HCT116 (cell line): ENCODE results near the gene HARS2. TPM values are rescaled to one million over a fixed set of nuclear protein-coding genes. Genes with fewer than 3 reads are reported as not detected.
"Not testable (repeated sequence)": the region's sequence is repeated elsewhere in the genome, so short reads cannot be mapped to it uniquely, and the experiment has no call there.

Source experiments
- ATAC-seq: fragments of 200-7000 bp; cut with Tn5 transposase; 2 replicates; pipeline ENCODE4 v1.9.1; 2020; ENCODE audit warnings: mild to moderate bottlenecking, moderate library complexity
- BruUV-seq: library from RNA; stranded (reverse); fragments of 400-500 nt; replicated peaks from 2 replicates; lab custom pipeline; 2021; lab: Mats Ljungman, UMichigan
- CTCF ChIA-PET: fragments of 300-600 bp; sonication (Branson Sonifier 250); formaldehyde crosslinking; loops from one replicate; lab custom pipeline; 2021; ENCODE audit warnings: antibody characterized with exemption; lab: Charles Lee
- POLR2A ChIA-PET: fragments of 300-600, 350-600 bp; sonication (Branson Sonifier 250); formaldehyde crosslinking; loops from one replicate; lab custom pipeline; 2021; ENCODE audit warnings: antibody characterized with exemption; lab: Charles Lee
- RAD21 ChIA-PET, 2 experiments: fragments of 300-600 bp; sonication (Branson Sonifier 250); formaldehyde crosslinking; loops; one replicate each; lab custom pipeline; 2023; ENCODE audit warnings: low total read pairs in 2 of 2; ENCODE audit not compliant: uncharacterized antibody in 2 of 2, unreplicated experiment in 2 of 2, low non-redundant PET in 1 of 2; lab: Charles Lee
- DNase-seq: peaks from one replicate; pipeline ENCODE4 v3.0.0-alpha.2; 2010; ENCODE audit warnings: low read depth, low spot score
- H2AFZ ChIP-seq: fragments of 200-600 bp; shearing (Covaris generic), sonication (generic); 2 replicates; pipeline ENCODE4 v1.6.1; 2017; ENCODE audit warnings: low read depth, mixed run types, mixed read lengths, antibody characterized with exemption, low read length; ENCODE audit not compliant: poor library complexity, severe bottlenecking
- H3K27ac ChIP-seq: 2 replicates; pipeline ENCODE4 v1.5.1; 2012; ENCODE audit warnings: low read depth, low read length
- H3K27me3 ChIP-seq: fragments of 200-600 bp; sonication (generic); 2 replicates; pipeline ENCODE4 v1.6.1; 2016; ENCODE audit warnings: mixed run types, low read length, mixed read lengths; ENCODE audit not compliant: insufficient read depth
- H3K36me3 ChIP-seq, 2 experiments: fragments of 200-500 bp in 1 of 2; fragments of 200-600 bp in 1 of 2; sonication (Bioruptor generic) in 1 of 2; sonication (generic) in 1 of 2; 2 replicates each; pipeline versions ENCODE4 v1.5.1 to v1.6.1; 2014 to 2016; ENCODE audit warnings: low read length in 2 of 2, inconsistent platforms in 1 of 2, mixed read lengths in 1 of 2, mixed run types in 1 of 2; ENCODE audit not compliant: insufficient read depth in 2 of 2, control insufficient read depth in 1 of 2
- H3K4me1 ChIP-seq, 2 experiments: fragments of 200-600 bp in 1 of 2; sonication (generic) in 1 of 2; 2 replicates each; pipeline versions ENCODE4 v1.5.1 to v1.6.1; 2012 to 2017; ENCODE audit warnings: low read length in 2 of 2, inconsistent platforms in 1 of 2, mild to moderate bottlenecking in 1 of 2, mixed read lengths in 1 of 2, mixed run types in 1 of 2, moderate library complexity in 1 of 2; ENCODE audit not compliant: insufficient read depth in 2 of 2, control insufficient read depth in 1 of 2
- H3K4me2 ChIP-seq: fragments of 200-600 bp; sonication (generic); 2 replicates; pipeline ENCODE4 v1.6.1; 2017; ENCODE audit warnings: mixed run types, low read length, mixed read lengths
- H3K4me3 ChIP-seq, 2 experiments: fragments of 200-600 bp in 1 of 2; sonication (generic) in 1 of 2; replicated peaks in 1 of 2; 2 replicates each; pipeline ENCODE4 v1.5.1; 2011 to 2016; ENCODE audit warnings: low read length in 2 of 2, control low read depth in 1 of 2, low read depth in 1 of 2, mild to moderate bottlenecking in 1 of 2, mixed read lengths in 1 of 2, mixed run types in 1 of 2
- H3K79me2 ChIP-seq: fragments of 200-600 bp; sonication (generic); 2 replicates; pipeline ENCODE4 v1.6.1; 2017; ENCODE audit warnings: mild to moderate bottlenecking, mixed run types, low read length, moderate library complexity, mixed read lengths; ENCODE audit not compliant: insufficient read depth
- H3K9ac ChIP-seq: fragments of 200-600 bp; sonication (generic); 2 replicates; pipeline ENCODE4 v1.6.1; 2016; ENCODE audit warnings: low read length, mixed read lengths
- H3K9me2 ChIP-seq: fragments of 200-600 bp; sonication (generic), shearing (Covaris generic); 2 replicates; pipeline ENCODE4 v1.6.1; 2017; ENCODE audit warnings: mixed run types, mild to moderate bottlenecking, moderate library complexity; ENCODE audit not compliant: insufficient read depth
- H3K9me3 ChIP-seq, 2 experiments: fragments of 200-500 bp in 1 of 2; fragments of 200-600 bp in 1 of 2; sonication (Bioruptor generic) in 1 of 2; sonication (generic) in 1 of 2; 2 replicates each; pipeline ENCODE4 v1.6.1; 2014 to 2017; ENCODE audit warnings: low read length in 2 of 2, mixed read lengths in 2 of 2, inconsistent platforms in 1 of 2, low read depth in 1 of 2, mild to moderate bottlenecking in 1 of 2, mixed run types in 1 of 2, moderate library complexity in 1 of 2; ENCODE audit not compliant: control insufficient read depth in 1 of 2, insufficient read depth in 1 of 2
- H4K20me1 ChIP-seq: fragments of 200-600 bp; sonication (generic), shearing (Covaris generic); 2 replicates; pipeline ENCODE4 v1.6.1; 2017; ENCODE audit warnings: mixed run types, mild to moderate bottlenecking, moderate library complexity; ENCODE audit not compliant: insufficient read depth
- CBX3 ChIP-seq: IDR thresholded peaks from 2 replicates; pipeline ENCODE4 v1.6.1; 2012; ENCODE audit warnings: low read depth
- CEBPB ChIP-seq: IDR thresholded peaks from 2 replicates; pipeline ENCODE4 v1.6.1; 2012; ENCODE audit warnings: low read depth
- CTCF ChIP-seq, 3 experiments: fragments of 200-600 bp in 1 of 3; sonication (generic) in 1 of 3; IDR thresholded peaks in 2 of 3; conservative IDR thresholded peaks in 1 of 3; 2 replicates each; pipeline ENCODE4 v1.5.1; 2012 to 2017; ENCODE audit warnings: low read depth in 2 of 3, low read length in 2 of 3, antibody characterized with exemption in 1 of 3, borderline replicate concordance in 1 of 3, control low read depth in 1 of 3, mild to moderate bottlenecking in 1 of 3, mixed read lengths in 1 of 3, mixed run types in 1 of 3, moderate library complexity in 1 of 3; ENCODE audit not compliant: insufficient read depth in 1 of 3
- ELF1 ChIP-seq: IDR thresholded peaks from 2 replicates; pipeline ENCODE4 v1.6.1; 2012; ENCODE audit warnings: low read depth, borderline replicate concordance
- EZH2 ChIP-seq: fragments of 200-600 bp; sonication (generic); IDR thresholded peaks from 2 replicates; pipeline ENCODE4 v1.6.1; 2017; ENCODE audit warnings: antibody characterized with exemption, mixed run types
- EZH2phosphoT487 ChIP-seq: fragments of 200-600 bp; IDR thresholded peaks from 2 replicates; pipeline ENCODE4 v1.6.1; 2018; ENCODE audit warnings: antibody characterized with exemption, borderline replicate concordance
- FOSL1 ChIP-seq: IDR thresholded peaks from 2 replicates; pipeline ENCODE4 v1.6.1; 2012; ENCODE audit warnings: low read depth
- JUND ChIP-seq: IDR thresholded peaks from 2 replicates; pipeline ENCODE4 v1.6.1; 2012
- POLR2A ChIP-seq: IDR thresholded peaks from 2 replicates; pipeline ENCODE4 v1.7.0; 2011; ENCODE audit warnings: borderline replicate concordance; ENCODE audit not compliant: insufficient read depth, insufficient read length; ENCODE audit errors: extremely low read depth
- POLR2AphosphoS5 ChIP-seq: IDR thresholded peaks from 2 replicates; pipeline ENCODE4 v1.6.1; 2011; ENCODE audit warnings: mild to moderate bottlenecking, low read depth, low read length, moderate library complexity
- RAD21 ChIP-seq: IDR thresholded peaks from 2 replicates; pipeline ENCODE4 v1.6.1; 2012; ENCODE audit warnings: low read depth, mild to moderate bottlenecking
- SP1 ChIP-seq: IDR thresholded peaks from 2 replicates; pipeline ENCODE4 v1.6.1; 2012; ENCODE audit warnings: low read depth
- SRF ChIP-seq: IDR thresholded peaks from 2 replicates; pipeline ENCODE4 v1.6.1; 2012; ENCODE audit warnings: low read depth
- YY1 ChIP-seq: IDR thresholded peaks from 2 replicates; pipeline ENCODE4 v1.6.1; 2011; ENCODE audit warnings: low read length, low read depth, moderate library complexity, mild to moderate bottlenecking; ENCODE audit not compliant: insufficient replicate concordance; ENCODE audit errors: extremely low read depth
- ZBTB33 ChIP-seq: IDR thresholded peaks from 2 replicates; pipeline ENCODE4 v1.6.1; 2011; ENCODE audit warnings: mild to moderate bottlenecking, low read length, moderate library complexity; ENCODE audit not compliant: insufficient replicate concordance; ENCODE audit errors: extremely low read depth
- ZFX ChIP-seq: fragments of 450-650 bp; IDR thresholded peaks from 2 replicates; pipeline ENCODE4 v1.6.1; 2017
- ZNF274 ChIP-seq: fragments of 200-500 bp; sonication (Bioruptor generic); IDR thresholded peaks from 2 replicates; pipeline ENCODE4 v1.6.1; 2014; ENCODE audit warnings: mild to moderate bottlenecking, low read depth, low read length, inconsistent platforms
- intact Hi-C: fragments of 100-400 bp; cut with micrococcal nuclease; formaldehyde crosslinking; loops from 2 replicates; pipeline ENCODE4 v1.10.0; 2022
- total RNA-seq: library from RNA; stranded (reverse); gene quantifications from one replicate; pipeline ENCODE4 v1.2.1, GENCODE V29; 2021; ENCODE audit not compliant: unreplicated experiment

Gene HARS2
- total RNA-seq, 1 experiment from 2014 or later, result 38.8 TPM

GRCh38 chr5:140671035-140671434 is 20.2 kb upstream of the HARS2 start:
- ATAC-seq, H3K4me1 ChIP-seq, DNase-seq, H3K9ac ChIP-seq, H2AFZ ChIP-seq, H3K27me3 ChIP-seq, H3K4me3 ChIP-seq, CTCF ChIA-PET, H3K9me3 ChIP-seq, BruUV-seq, intact Hi-C loops, H3K9me2 ChIP-seq, RAD21 ChIA-PET, H3K27ac ChIP-seq, H4K20me1 ChIP-seq, H3K4me2 ChIP-seq: not testable (repeated sequence)
- H3K36me3 ChIP-seq, result peaks cover 25 to 43% of the 10 kb centered on the region in 2 experiments
- H3K79me2 ChIP-seq, result peaks cover 34% of the 10 kb centered on the region
- POLR2A ChIA-PET, result interaction anchor here (1.2 kb wide), 1 partner anchor 19 kb away, joined by 3 read pairs; no protein-coding TSS in a partner anchor

- TF ChIP-seq EZH2phosphoT487 (no peak), CBX3 (no peak), ELF1 (no peak), FOSL1 (no peak), CTCF (IDR thresholded peaks at IDR 0.05 in 2 of 3, conservative IDR thresholded peaks at IDR 0.05 in 1 of 3; ENCODE audit: borderline replicate concordance in 1 of 3, insufficient read depth in 1 of 3, low read depth in 2 of 3, low read length in 2 of 3) (no peak), YY1 (no peak), ZBTB33 (no peak), ZNF274 (no peak), CEBPB (no peak), RAD21 (no peak), SP1 (no peak), POLR2A (no peak), POLR2AphosphoS5 (no peak), EZH2 (no peak), ZFX (no peak), JUND (no peak), SRF (no peak)
- Histone ChIP-seq H3K27me3 (no peaks in the 10 kb centered on the region), H3K4me2 (no peak overlapping the region), H3K9me2 (no peaks in the 10 kb centered on the region), H3K4me3 (no peak overlapping the region), H3K27ac (no peak overlapping the region), H4K20me1 (no peaks in the 10 kb centered on the region), H3K36me3 (peaks cover 30 to 44% of the 10 kb centered on the region in 2 experiments), H3K9me3 (no peaks in the 10 kb centered on the region), H2AFZ (no peak overlapping the region), H3K79me2 (peaks cover 28% of the 10 kb centered on the region), H3K9ac (no peak overlapping the region), H3K4me1 (no peaks in the 10 kb centered on the region)
- DNase-seq (no peak), ATAC-seq (peak; percentile 19; the same call in 1 of the 2 replicates)
- CTCF ChIA-PET, result no interaction called here
- RAD21 ChIA-PET, result no interaction called here
- intact Hi-C loops, result no loop called here
- POLR2A ChIA-PET, result interaction anchor here (1.2 kb wide), 1 partner anchor 19 kb away, joined by 3 read pairs; no protein-coding TSS in a partner anchor
- no TSS peak for BruUV-seq
These were observed 19.7 kb upstream of the HARS2 start for GRCh38 chr5:140671472-140672125.
